Measurements from ENCODE around the gene TRIM38.
A peak's percentile ranks its signal among the peaks of the same experiment; 100 is the strongest.

Gene TRIM38

GRCh38 chr6:26026833-26027490 lies 64.4 kb downstream of the TRIM38 start:
- ATAC-seq (peak; percentile 65), DNase-seq (peak; percentile 91)

GRCh38 chr6:26027491-26028211 lies 65.0 kb downstream of the TRIM38 start:
- DNase-seq (no peak), ATAC-seq (no peak)

- ATAC-seq = no peak
- no peak for DNase-seq
Observed at GRCh38 chr6:26028212-26028745, 65.7 kb downstream of the TRIM38 start.

GRCh38 chr6:26028746-26029569 lies 66.4 kb downstream of the TRIM38 start:
- DNase-seq = peak; percentile 9

GRCh38 chr6:26029570-26029856 lies 66.9 kb downstream of the TRIM38 start:
- DNase-seq = no peak
- no peak for ATAC-seq

More at GRCh38 chr6:26028746-26029569, 66.4 kb downstream of the TRIM38 start:
- ATAC-seq = no peak

- ATAC-seq = no peak
Observed at GRCh38 chr6:26029857-26030653, 67.5 kb downstream of the TRIM38 start.

GRCh38 chr6:26030716-26031115 lies 68.1 kb downstream of the TRIM38 start:
- ATAC-seq (no peak), DNase-seq (no peak)

More at GRCh38 chr6:26029857-26030653, 67.5 kb downstream of the TRIM38 start:
- DNase-seq = no peak

- ATAC-seq = no peak
- DNase-seq = no peak
Observed at GRCh38 chr6:26031151-26031594, 68.6 kb downstream of the TRIM38 start.

GRCh38 chr6:26031595-26032339 lies 69.2 kb downstream of the TRIM38 start:
- peak; percentile 87 for DNase-seq
- peak; percentile 71 for ATAC-seq

- DNase-seq (peak; percentile 47), ATAC-seq (no peak)
Observed at GRCh38 chr6:26032340-26033084, 69.9 kb downstream of the TRIM38 start.

- DNase-seq (peak; percentile 70), ATAC-seq (peak; percentile 61)
Observed at GRCh38 chr6:26033085-26033940, 70.7 kb downstream of the TRIM38 start.

- ATAC-seq (no peak), DNase-seq (peak; percentile 63)
Observed at GRCh38 chr6:26033941-26034354, 71.3 kb downstream of the TRIM38 start.

- ATAC-seq (no peak), DNase-seq (no peak)
Observed at GRCh38 chr6:26034905-26035304, 72.3 kb downstream of the TRIM38 start.
